ENCODE measurements around the gene CADM1.

CADM1 gene

GRCh38 chr11:115284773-115285172 is 219.4 kb downstream of the CADM1 start:
- Histone ChIP-seq H3K27me3 (ENCODE audit: insufficient read depth, low read length, poor library complexity) (peaks cover 13% of the 10 kb centered on the region), H3K4me3 (ENCODE audit: low read depth in 1 of 2, low read length in 2 of 2) (no peak overlapping the region), H3K79me2 (ENCODE audit: insufficient read depth, low read length) (no peaks in the 10 kb centered on the region), H3K36me3 (ENCODE audit: insufficient read depth, low read length) (no peaks in the 10 kb centered on the region), H3K4me1 (ENCODE audit: insufficient read depth, low read length) (no peaks in the 10 kb centered on the region), H4K20me1 (ENCODE audit: insufficient read depth, low read length) (no peaks in the 10 kb centered on the region), H3K27ac (ENCODE audit: low read length) (no peak overlapping the region), H3K9me3 (ENCODE audit: insufficient read depth, low read length, severe bottlenecking) (no peaks in the 10 kb centered on the region), H2AFZ (ENCODE audit: low read depth, low read length) (no peak overlapping the region), H3K9ac (ENCODE audit: low read depth, low read length) (no peak overlapping the region), H3K4me2 (ENCODE audit: insufficient read depth, low read length) (no peak overlapping the region)
- ATAC-seq (ENCODE audit: insufficient read depth, low read depth) (no peak), DNase-seq (no peak)
- TF ChIP-seq CTCF (IDR thresholded peaks at IDR 0.05; ENCODE audit: borderline replicate concordance, extremely low read depth, low read length, poor library complexity, severe bottlenecking) (no peak), EZH2 (IDR thresholded peaks at IDR 0.05; ENCODE audit: borderline replicate concordance, low read depth, low read length, severe bottlenecking) (no peak)

- no peak for DNase-seq
- no peak overlapping the region for H3K4me2 ChIP-seq (ENCODE audit: insufficient read depth, low read length)
- H2AFZ ChIP-seq (ENCODE audit: low read depth, low read length): no peak overlapping the region
These were observed 221.3 kb downstream of the CADM1 start for GRCh38 chr11:115282923-115283322.

GRCh38 chr11:115280775-115281174 is 223.4 kb downstream of the CADM1 start:
- H3K27me3 ChIP-seq (ENCODE audit: insufficient read depth, low read length, poor library complexity): peaks cover 9% of the 10 kb centered on the region
- H3K79me2 ChIP-seq (ENCODE audit: insufficient read depth, low read length): no peaks in the 10 kb centered on the region
- TF ChIP-seq EZH2 (IDR thresholded peaks at IDR 0.05; ENCODE audit: borderline replicate concordance, low read depth, low read length, severe bottlenecking): no peak
- TF ChIP-seq CTCF (IDR thresholded peaks at IDR 0.05; ENCODE audit: borderline replicate concordance, extremely low read depth, low read length, poor library complexity, severe bottlenecking): no peak
- no peak overlapping the region for H3K27ac ChIP-seq (ENCODE audit: low read length)
- H3K36me3 ChIP-seq (ENCODE audit: insufficient read depth, low read length): no peaks in the 10 kb centered on the region
- no peak overlapping the region for H3K4me3 ChIP-seq (ENCODE audit: low read depth in 1 of 2, low read length in 2 of 2)
- no peaks in the 10 kb centered on the region for H3K4me1 ChIP-seq (ENCODE audit: insufficient read depth, low read length)
- no peak overlapping the region; the same call in 1 of the 2 replicates for H2AFZ ChIP-seq (ENCODE audit: low read depth, low read length)
- no peaks in the 10 kb centered on the region for H3K9me3 ChIP-seq (ENCODE audit: insufficient read depth, low read length, severe bottlenecking)
- H4K20me1 ChIP-seq (ENCODE audit: insufficient read depth, low read length): no peaks in the 10 kb centered on the region
- no peak for ATAC-seq (ENCODE audit: insufficient read depth, low read depth)
- H3K4me2 ChIP-seq (ENCODE audit: insufficient read depth, low read length): no peak overlapping the region
- no peak for DNase-seq
- no peak overlapping the region for H3K9ac ChIP-seq (ENCODE audit: low read depth, low read length)

More at GRCh38 chr11:115282923-115283322, 221.3 kb downstream of the CADM1 start:
- Histone ChIP-seq H3K27me3 (ENCODE audit: insufficient read depth, low read length, poor library complexity) (peaks cover 15% of the 10 kb centered on the region), H3K9ac (ENCODE audit: low read depth, low read length) (no peak overlapping the region), H4K20me1 (ENCODE audit: insufficient read depth, low read length) (no peaks in the 10 kb centered on the region), H3K79me2 (ENCODE audit: insufficient read depth, low read length) (no peaks in the 10 kb centered on the region), H3K4me3 (ENCODE audit: low read depth in 1 of 2, low read length in 2 of 2) (no peak overlapping the region), H3K9me3 (ENCODE audit: insufficient read depth, low read length, severe bottlenecking) (no peaks in the 10 kb centered on the region), H3K4me1 (ENCODE audit: insufficient read depth, low read length) (no peaks in the 10 kb centered on the region), H3K36me3 (ENCODE audit: insufficient read depth, low read length) (no peaks in the 10 kb centered on the region), H3K27ac (ENCODE audit: low read length) (no peak overlapping the region)
- no peak for TF ChIP-seq CTCF (IDR thresholded peaks at IDR 0.05; ENCODE audit: borderline replicate concordance, extremely low read depth, low read length, poor library complexity, severe bottlenecking)
- TF ChIP-seq EZH2 (IDR thresholded peaks at IDR 0.05; ENCODE audit: borderline replicate concordance, low read depth, low read length, severe bottlenecking): no peak
- no peak for ATAC-seq (ENCODE audit: insufficient read depth, low read depth)

All from DND-41 (cell line).